Loucy (cell line): ENCODE data around the gene POC5.

ENCODE experiments used
- H2AFZ ChIP-seq: fragments of 200-600 bp; sonication (generic); 2 replicates; pipeline ENCODE4 v1.6.0; 2016; ENCODE audit warnings: antibody characterized with exemption, mild to moderate bottlenecking, low read length, moderate library complexity
- H3F3A ChIP-seq: fragments of 200-600 bp; 2 replicates; pipeline ENCODE4 v1.6.0; 2016; ENCODE audit warnings: antibody characterized with exemption, low read depth, mild to moderate bottlenecking
- H3K27me3 ChIP-seq: fragments of 200-600 bp; sonication (generic); 2 replicates; pipeline ENCODE4 v1.6.1; 2014; ENCODE audit warnings: low read length, mild to moderate bottlenecking; ENCODE audit not compliant: insufficient read depth, poor library complexity, severe bottlenecking
- H3K36me3 ChIP-seq: fragments of 200-600 bp; sonication (generic); 2 replicates; pipeline ENCODE4 v1.6.1; 2016; ENCODE audit warnings: low read length; ENCODE audit not compliant: insufficient read depth
- H3K4me1 ChIP-seq: fragments of 200-600 bp; sonication (generic); 2 replicates; pipeline ENCODE4 v1.5.1; 2014; ENCODE audit warnings: low read length, mild to moderate bottlenecking; ENCODE audit not compliant: insufficient read depth, poor library complexity, severe bottlenecking
- H3K4me2 ChIP-seq: fragments of 200-600 bp; sonication (generic); 2 replicates; pipeline ENCODE4 v1.6.0; 2014; ENCODE audit warnings: antibody characterized with exemption, low read length, low read depth, mild to moderate bottlenecking; ENCODE audit not compliant: poor library complexity, severe bottlenecking
- H3K4me3 ChIP-seq: fragments of 200-600 bp; sonication (generic); 2 replicates; pipeline ENCODE4 v1.5.1; 2014; ENCODE audit warnings: low read length, mild to moderate bottlenecking, mixed read lengths; ENCODE audit not compliant: poor library complexity, severe bottlenecking
- H3K79me2 ChIP-seq: fragments of 200-600 bp; sonication (generic); 2 replicates; pipeline ENCODE4 v1.6.1; 2014; ENCODE audit warnings: low read length; ENCODE audit not compliant: insufficient read depth
- H3K9ac ChIP-seq: fragments of 200-600 bp; sonication (generic); 2 replicates; pipeline ENCODE4 v1.6.0; 2014; ENCODE audit warnings: mild to moderate bottlenecking, low read depth, low read length, moderate library complexity; ENCODE audit not compliant: poor library complexity, severe bottlenecking
- H3K9me2 ChIP-seq: fragments of 200-600 bp; sonication (generic); replicated peaks from 2 replicates; pipeline ENCODE4 v1.6.1; 2016; ENCODE audit warnings: low read depth, low read length, mixed read lengths
- H3K9me3 ChIP-seq: fragments of 200-600 bp; sonication (generic); 2 replicates; pipeline ENCODE4 v1.6.1; 2014; ENCODE audit warnings: mild to moderate bottlenecking, antibody characterized with exemption, low read length, low read depth; ENCODE audit not compliant: insufficient read depth
- H4K20me1 ChIP-seq: fragments of 200-600 bp; sonication (generic); 2 replicates; pipeline ENCODE4 v1.6.0; 2014; ENCODE audit warnings: antibody characterized with exemption, low read length, mild to moderate bottlenecking; ENCODE audit not compliant: insufficient read depth, poor library complexity, severe bottlenecking
- EZH2phosphoT487 ChIP-seq: fragments of 200-600 bp; IDR thresholded peaks from 2 replicates; pipeline ENCODE4 v1.6.1; 2018; ENCODE audit warnings: antibody characterized with exemption, mild to moderate bottlenecking, moderate library complexity, borderline replicate concordance
- TF ChIP-seq, protein P1 (sequence below): fragments of 200-600 bp; sonication (generic); conservative IDR thresholded peaks from 2 replicates; pipeline ENCODE4 v1.5.1; 2014; ENCODE audit warnings: mild to moderate bottlenecking, antibody characterized with exemption, low read length

POC5 gene

GRCh38 chr5:75666801-75667200, 50.4 kb downstream of the POC5 start:
- H3K4me3 ChIP-seq, result no peak overlapping the region
- H2AFZ ChIP-seq, result no peak overlapping the region
- no peaks in the 10 kb centered on the region for H3K9me3 ChIP-seq
- peaks cover 8% of the 10 kb centered on the region; the same call in 1 of the 2 replicates for H3F3A ChIP-seq
- no peaks in the 10 kb centered on the region for H3K36me3 ChIP-seq
- no peaks in the 10 kb centered on the region for H3K27me3 ChIP-seq
- no peaks in the 10 kb centered on the region for H3K9me2 ChIP-seq
- H3K4me1 ChIP-seq, result peaks cover 44% of the 10 kb centered on the region
- TF ChIP-seq, protein P1, sequence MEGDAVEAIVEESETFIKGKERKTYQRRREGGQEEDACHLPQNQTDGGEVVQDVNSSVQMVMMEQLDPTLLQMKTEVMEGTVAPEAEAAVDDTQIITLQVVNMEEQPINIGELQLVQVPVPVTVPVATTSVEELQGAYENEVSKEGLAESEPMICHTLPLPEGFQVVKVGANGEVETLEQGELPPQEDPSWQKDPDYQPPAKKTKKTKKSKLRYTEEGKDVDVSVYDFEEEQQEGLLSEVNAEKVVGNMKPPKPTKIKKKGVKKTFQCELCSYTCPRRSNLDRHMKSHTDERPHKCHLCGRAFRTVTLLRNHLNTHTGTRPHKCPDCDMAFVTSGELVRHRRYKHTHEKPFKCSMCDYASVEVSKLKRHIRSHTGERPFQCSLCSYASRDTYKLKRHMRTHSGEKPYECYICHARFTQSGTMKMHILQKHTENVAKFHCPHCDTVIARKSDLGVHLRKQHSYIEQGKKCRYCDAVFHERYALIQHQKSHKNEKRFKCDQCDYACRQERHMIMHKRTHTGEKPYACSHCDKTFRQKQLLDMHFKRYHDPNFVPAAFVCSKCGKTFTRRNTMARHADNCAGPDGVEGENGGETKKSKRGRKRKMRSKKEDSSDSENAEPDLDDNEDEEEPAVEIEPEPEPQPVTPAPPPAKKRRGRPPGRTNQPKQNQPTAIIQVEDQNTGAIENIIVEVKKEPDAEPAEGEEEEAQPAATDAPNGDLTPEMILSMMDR, result no peak
- no peak for TF ChIP-seq EZH2phosphoT487
- no peaks in the 10 kb centered on the region for H3K79me2 ChIP-seq
- no peak overlapping the region for H3K9ac ChIP-seq
- H4K20me1 ChIP-seq, result no peaks in the 10 kb centered on the region
- H3K4me2 ChIP-seq, result no peak overlapping the region

GRCh38 chr5:75664979-75665378, 52.3 kb downstream of the POC5 start:
- H3F3A ChIP-seq, result peaks cover 8% of the 10 kb centered on the region; the same call in 1 of the 2 replicates
- no peak for TF ChIP-seq EZH2phosphoT487
- TF ChIP-seq, protein P1, result no peak
- H2AFZ ChIP-seq, result no peak overlapping the region

GRCh38 chr5:75663579-75664284, 53.5 kb downstream of the POC5 start:
- Histone ChIP-seq H3K9ac (no peak overlapping the region), H3K36me3 (no peaks in the 10 kb centered on the region), H3K4me2 (no peak overlapping the region), H3K9me3 (no peaks in the 10 kb centered on the region), H3K27me3 (no peaks in the 10 kb centered on the region), H4K20me1 (no peaks in the 10 kb centered on the region), H3K4me1 (peaks cover 24% of the 10 kb centered on the region), H3K9me2 (no peaks in the 10 kb centered on the region), H3K4me3 (no peak overlapping the region), H2AFZ (no peak overlapping the region; the same call in 1 of the 2 replicates), H3F3A (peaks cover 7% of the 10 kb centered on the region; the same call in 1 of the 2 replicates), H3K79me2 (no peaks in the 10 kb centered on the region)
- TF ChIP-seq EZH2phosphoT487, result no peak
- TF ChIP-seq, protein P1, result no peak

More at GRCh38 chr5:75664979-75665378, 52.3 kb downstream of the POC5 start:
- H3K36me3 ChIP-seq, result no peaks in the 10 kb centered on the region
- no peaks in the 10 kb centered on the region for H3K79me2 ChIP-seq
- no peaks in the 10 kb centered on the region for H3K9me3 ChIP-seq
- H3K4me1 ChIP-seq, result peaks cover 33% of the 10 kb centered on the region
- H3K4me3 ChIP-seq, result no peak overlapping the region
- no peaks in the 10 kb centered on the region for H3K9me2 ChIP-seq
- H4K20me1 ChIP-seq, result no peaks in the 10 kb centered on the region
- H3K4me2 ChIP-seq, result no peak overlapping the region
- H3K9ac ChIP-seq, result no peak overlapping the region
- H3K27me3 ChIP-seq, result no peaks in the 10 kb centered on the region
